ENCODE data around the gene OR10R2. TPM values are rescaled to one million over a fixed set of nuclear protein-coding genes. Genes with fewer than 3 reads are reported as not detected.

OR10R2 gene
- total RNA-seq, 1 donor from 2014 or later, result not detected

- TF ChIP-seq CTCF (IDR thresholded peaks at IDR 0.05), result no peak
- peaks cover 2% of the 10 kb centered on the region for H3K27me3 Mint-ChIP-seq (ENCODE audit: unreplicated experiment)
- H3K4me1 Mint-ChIP-seq (ENCODE audit: unreplicated experiment), result no peaks in the 10 kb centered on the region
- no peak overlapping the region for H3K27ac Mint-ChIP-seq (ENCODE audit: unreplicated experiment)
- H3K9me3 Mint-ChIP-seq (ENCODE audit: unreplicated experiment), result no peaks in the 10 kb centered on the region
- DNase-seq (ENCODE audit: extremely low spot score, unreplicated experiment), result no peak
- no peak overlapping the region for H3K4me3 Mint-ChIP-seq (ENCODE audit: unreplicated experiment)
- H3K36me3 Mint-ChIP-seq (ENCODE audit: unreplicated experiment), result no peaks in the 10 kb centered on the region
Measured at GRCh38 chr1:158507511-158507910, 35.5 kb downstream of the OR10R2 start.

- peaks cover 2% of the 10 kb centered on the region for H3K27me3 Mint-ChIP-seq (ENCODE audit: unreplicated experiment)
- H3K4me1 Mint-ChIP-seq (ENCODE audit: unreplicated experiment), result no peaks in the 10 kb centered on the region
- H3K27ac Mint-ChIP-seq (ENCODE audit: unreplicated experiment), result no peak overlapping the region
- TF ChIP-seq CTCF (IDR thresholded peaks at IDR 0.05), result no peak
- H3K4me3 Mint-ChIP-seq (ENCODE audit: unreplicated experiment), result no peak overlapping the region
- H3K9me3 Mint-ChIP-seq (ENCODE audit: unreplicated experiment), result no peaks in the 10 kb centered on the region
- no peaks in the 10 kb centered on the region for H3K36me3 Mint-ChIP-seq (ENCODE audit: unreplicated experiment)
- no peak for DNase-seq (ENCODE audit: extremely low spot score, unreplicated experiment)
Measured at GRCh38 chr1:158509471-158510156, 37.6 kb downstream of the OR10R2 start.

GRCh38 chr1:158516966-158517365, 44.9 kb downstream of the OR10R2 start:
- no peaks in the 10 kb centered on the region for H3K4me1 Mint-ChIP-seq (ENCODE audit: unreplicated experiment)
- no peak overlapping the region for H3K4me3 Mint-ChIP-seq (ENCODE audit: unreplicated experiment)

GRCh38 chr1:158520021-158520420, 48.0 kb downstream of the OR10R2 start:
- no peaks in the 10 kb centered on the region for H3K27me3 Mint-ChIP-seq (ENCODE audit: unreplicated experiment)
- no peaks in the 10 kb centered on the region for H3K4me1 Mint-ChIP-seq (ENCODE audit: unreplicated experiment)
- H3K9me3 Mint-ChIP-seq (ENCODE audit: unreplicated experiment), result no peaks in the 10 kb centered on the region
- H3K36me3 Mint-ChIP-seq (ENCODE audit: unreplicated experiment), result no peaks in the 10 kb centered on the region
- H3K4me3 Mint-ChIP-seq (ENCODE audit: unreplicated experiment), result no peak overlapping the region
- DNase-seq (ENCODE audit: extremely low spot score, unreplicated experiment), result no peak
- H3K27ac Mint-ChIP-seq (ENCODE audit: unreplicated experiment), result no peak overlapping the region
- TF ChIP-seq CTCF (IDR thresholded peaks at IDR 0.05), result no peak

More at GRCh38 chr1:158516966-158517365, 44.9 kb downstream of the OR10R2 start:
- no peak for TF ChIP-seq CTCF (IDR thresholded peaks at IDR 0.05)
- H3K27ac Mint-ChIP-seq (ENCODE audit: unreplicated experiment), result no peak overlapping the region
- H3K27me3 Mint-ChIP-seq (ENCODE audit: unreplicated experiment), result no peaks in the 10 kb centered on the region
- H3K36me3 Mint-ChIP-seq (ENCODE audit: unreplicated experiment), result no peaks in the 10 kb centered on the region
- DNase-seq (ENCODE audit: extremely low spot score, unreplicated experiment), result no peak
- H3K9me3 Mint-ChIP-seq (ENCODE audit: unreplicated experiment), result no peaks in the 10 kb centered on the region

- no peaks in the 10 kb centered on the region for H3K36me3 Mint-ChIP-seq (ENCODE audit: unreplicated experiment)
- H3K4me3 Mint-ChIP-seq (ENCODE audit: unreplicated experiment), result no peak overlapping the region
- no peaks in the 10 kb centered on the region for H3K9me3 Mint-ChIP-seq (ENCODE audit: unreplicated experiment)
- no peak for DNase-seq (ENCODE audit: extremely low spot score, unreplicated experiment)
- no peak overlapping the region for H3K27ac Mint-ChIP-seq (ENCODE audit: unreplicated experiment)
- no peaks in the 10 kb centered on the region for H3K4me1 Mint-ChIP-seq (ENCODE audit: unreplicated experiment)
- no peaks in the 10 kb centered on the region for H3K27me3 Mint-ChIP-seq (ENCODE audit: unreplicated experiment)
- TF ChIP-seq CTCF (IDR thresholded peaks at IDR 0.05), result no peak
Measured at GRCh38 chr1:158520955-158521665, 49.1 kb downstream of the OR10R2 start.
